K562 (cell line): ENCODE data around the gene APOO. TPM values are rescaled to one million over a fixed set of nuclear protein-coding genes. Genes with fewer than 3 reads are reported as not detected.

ENCODE experiments used
- AFF1 ChIP-seq, 2 experiments: fragments of 450-650 bp; IDR thresholded peaks; 2 replicates each; pipeline ENCODE4 v1.6.1; 2018; ENCODE audit warnings: mild to moderate bottlenecking in 2 of 2, low read depth in 1 of 2; ENCODE audit not compliant: partially characterized antibody in 2 of 2
- CAMTA2 ChIP-seq: fragments of 250-450 bp; sonication (Bioruptor Pico); conservative IDR thresholded peaks from 2 replicates; pipeline ENCODE4 v1.5.1; 2022
- ETV1 ChIP-seq: fragments of 450-650 bp; conservative IDR thresholded peaks from 2 replicates; pipeline ENCODE4 v1.6.1; 2016; ENCODE audit warnings: missing genetic modification characterization, control low read depth, low read depth, missing compliant biosample characterization
- GTF2A2 ChIP-seq: IDR thresholded peaks from 2 replicates; pipeline ENCODE4 v1.6.1; 2016; ENCODE audit warnings: mild to moderate bottlenecking, missing genetic modification characterization, missing compliant biosample characterization
- HMGN3 ChIP-seq: IDR thresholded peaks from 2 replicates; pipeline ENCODE4 v1.6.1; 2011; ENCODE audit warnings: borderline replicate concordance, low read depth, mild to moderate bottlenecking, mixed read lengths, low read length; ENCODE audit not compliant: insufficient read length; ENCODE audit errors: extremely low read depth
- PHB2 ChIP-seq: fragments of 450-650 bp; IDR thresholded peaks from 2 replicates; pipeline ENCODE4 v1.6.1; 2017; ENCODE audit warnings: low read depth
- PURB ChIP-seq: sonication (generic); formaldehyde crosslinking; IDR thresholded peaks from 2 replicates; pipeline ENCODE4 v1.9.0; 2021; ENCODE audit warnings: low read depth, mild to moderate bottlenecking, missing genetic modification reagents
- STAG1 ChIP-seq: sonication (generic); formaldehyde crosslinking; IDR thresholded peaks from 2 replicates; pipeline ENCODE4 v1.5.0; 2020; ENCODE audit warnings: missing genetic modification reagents, borderline replicate concordance
- WHSC1 ChIP-seq: IDR thresholded peaks from one replicate; pipeline ENCODE4 v1.6.1; 2012; ENCODE audit warnings: low read length, control low read depth, inconsistent platforms
- ZNF449 ChIP-seq: fragments of 250-450 bp; sonication (Bioruptor Pico); IDR thresholded peaks from 2 replicates; pipeline ENCODE4 v1.8.0; 2022; ENCODE audit warnings: moderate library complexity, mild to moderate bottlenecking, inconsistent platforms
- ZNF764 ChIP-seq: fragments of 250-450 bp; sonication (Bioruptor Pico); IDR thresholded peaks from 2 replicates; pipeline ENCODE4 v1.4.0; 2020; ENCODE audit warnings: low read depth, mild to moderate bottlenecking, moderate library complexity
- ZNF77 ChIP-seq: fragments of 250-450 bp; sonication (Bioruptor Pico); IDR thresholded peaks from 2 replicates; pipeline ENCODE4 v1.5.0; 2020
- polyA plus RNA-seq, 8 experiments: library from polyadenylated mRNA; depleted of rRNA in 4 of 8; stranded (reverse) in 5 of 8; unstranded in 3 of 8; fragments of >200 nt; fragmentation: Nextera tagmentation in 2 of 8; fragmentation: Illumina TruSeq in 1 of 8; extraction: Ambion mirVana in 2 of 8; extraction: Trizol in 1 of 8; gene quantifications; 2 replicates each; pipeline versions ENCODE4 v1.2.1 to v1.2.3, GENCODE V29; 2011 to 2014; ENCODE audit warnings: inconsistent platforms in 1 of 8, missing spikeins in 1 of 8
- total RNA-seq, 7 experiments: library from RNA; depleted of rRNA in 6 of 7; stranded (reverse); fragments of >200 nt in 6 of 7; fragmentation: Illumina TruSeq in 2 of 7; extraction: Trizol in 2 of 7; gene quantifications; 2 replicates each; pipeline versions ENCODE4 v1.2.1 to v1.2.3, GENCODE V29; 2011 to 2021; ENCODE audit warnings: low replicate concordance in 1 of 7
- TF ChIP-seq, protein P1 (sequence below): fragments of 450-650 bp; IDR thresholded peaks from 2 replicates; pipeline ENCODE4 v1.6.1; 2018; ENCODE audit not compliant: partially characterized antibody
- TF ChIP-seq, protein P2 (sequence below): fragments of 250-450 bp; sonication (Bioruptor Pico); IDR thresholded peaks from 2 replicates; pipeline ENCODE4 v1.5.0; 2021
- TF ChIP-seq, protein P3 (sequence below): fragments of 450-650 bp; conservative IDR thresholded peaks from 2 replicates; pipeline ENCODE4 v1.6.1; 2016; ENCODE audit warnings: missing genetic modification characterization, low read depth, mild to moderate bottlenecking, missing compliant biosample characterization, moderate library complexity

The APOO gene
- total and polyA plus RNA-seq, 9 of the 15 experiments (the other 6 are each of a cell fraction or from before 2014, with no cell fraction given) = 37.3 to 76.4 (median 60.8) TPM

DNA sequence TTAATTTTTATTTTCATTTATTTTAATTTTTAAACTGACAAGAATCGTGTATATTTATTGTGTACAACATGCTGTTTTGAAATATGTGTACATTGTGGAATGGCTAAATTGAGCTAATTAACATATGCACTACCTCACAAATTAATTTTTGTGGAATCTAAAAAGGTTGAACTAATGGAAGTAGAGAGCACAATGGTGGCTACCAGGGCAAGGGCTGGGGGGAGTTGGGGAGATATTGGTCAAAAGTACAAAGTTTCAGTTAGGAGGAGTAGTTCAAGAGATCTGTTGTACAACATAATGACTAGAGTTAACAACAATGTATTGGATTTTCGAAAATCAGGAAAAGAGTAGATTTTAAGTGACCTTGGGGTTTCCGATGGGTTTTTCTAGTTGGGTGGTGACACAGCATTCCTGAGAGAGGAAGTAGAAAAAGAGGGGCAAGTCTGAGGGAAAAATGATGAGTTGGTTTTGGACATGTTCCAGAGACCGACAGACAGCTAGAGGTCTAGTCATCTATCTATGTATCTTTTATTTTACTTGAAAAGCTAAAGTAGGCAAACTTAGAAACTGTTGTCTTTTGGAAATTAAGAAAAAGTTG lies 23.2 kb downstream of the APOO start (continued):
- TF ChIP-seq AFF1 (IDR thresholded peaks at IDR 0.05; ENCODE audit: low read depth in 1 of 2, partially characterized antibody in 2 of 2) (no peak), PHB2 (no peak), HMGN3 (no peak), GTF2A2 (no peak), WHSC1 (no peak), PURB (CRISPR knock-in tag) (no peak), ETV1 (tag) (peak; percentile 46; the same call in 1 of the 2 replicates), ZNF764 (CRISPR knock-in tag) (no peak), ZNF77 (CRISPR knock-in tag) (no peak), ZNF449 (no peak), STAG1 (CRISPR knock-in tag) (no peak), CAMTA2 (CRISPR knock-in tag) (no peak)
- TF ChIP-seq, protein P1, sequence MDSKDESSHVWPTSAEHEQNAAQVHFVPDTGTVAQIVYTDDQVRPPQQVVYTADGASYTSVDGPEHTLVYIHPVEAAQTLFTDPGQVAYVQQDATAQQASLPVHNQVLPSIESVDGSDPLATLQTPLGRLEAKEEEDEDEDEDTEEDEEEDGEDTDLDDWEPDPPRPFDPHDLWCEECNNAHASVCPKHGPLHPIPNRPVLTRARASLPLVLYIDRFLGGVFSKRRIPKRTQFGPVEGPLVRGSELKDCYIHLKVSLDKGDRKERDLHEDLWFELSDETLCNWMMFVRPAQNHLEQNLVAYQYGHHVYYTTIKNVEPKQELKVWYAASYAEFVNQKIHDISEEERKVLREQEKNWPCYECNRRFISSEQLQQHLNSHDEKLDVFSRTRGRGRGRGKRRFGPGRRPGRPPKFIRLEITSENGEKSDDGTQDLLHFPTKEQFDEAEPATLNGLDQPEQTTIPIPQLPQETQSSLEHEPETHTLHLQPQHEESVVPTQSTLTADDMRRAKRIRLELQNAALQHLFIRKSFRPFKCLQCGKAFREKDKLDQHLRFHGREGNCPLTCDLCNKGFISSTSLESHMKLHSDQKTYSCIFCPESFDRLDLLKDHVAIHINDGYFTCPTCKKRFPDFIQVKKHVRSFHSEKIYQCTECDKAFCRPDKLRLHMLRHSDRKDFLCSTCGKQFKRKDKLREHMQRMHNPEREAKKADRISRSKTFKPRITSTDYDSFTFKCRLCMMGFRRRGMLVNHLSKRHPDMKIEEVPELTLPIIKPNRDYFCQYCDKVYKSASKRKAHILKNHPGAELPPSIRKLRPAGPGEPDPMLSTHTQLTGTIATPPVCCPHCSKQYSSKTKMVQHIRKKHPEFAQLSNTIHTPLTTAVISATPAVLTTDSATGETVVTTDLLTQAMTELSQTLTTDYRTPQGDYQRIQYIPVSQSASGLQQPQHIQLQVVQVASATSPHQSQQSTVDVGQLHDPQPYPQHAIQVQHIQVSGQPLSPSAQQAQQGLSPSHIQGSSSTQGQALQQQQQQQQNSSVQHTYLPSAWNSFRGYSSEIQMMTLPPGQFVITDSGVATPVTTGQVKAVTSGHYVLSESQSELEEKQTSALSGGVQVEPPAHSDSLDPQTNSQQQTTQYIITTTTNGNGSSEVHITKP = peak; percentile 33
- TF ChIP-seq, protein P2, sequence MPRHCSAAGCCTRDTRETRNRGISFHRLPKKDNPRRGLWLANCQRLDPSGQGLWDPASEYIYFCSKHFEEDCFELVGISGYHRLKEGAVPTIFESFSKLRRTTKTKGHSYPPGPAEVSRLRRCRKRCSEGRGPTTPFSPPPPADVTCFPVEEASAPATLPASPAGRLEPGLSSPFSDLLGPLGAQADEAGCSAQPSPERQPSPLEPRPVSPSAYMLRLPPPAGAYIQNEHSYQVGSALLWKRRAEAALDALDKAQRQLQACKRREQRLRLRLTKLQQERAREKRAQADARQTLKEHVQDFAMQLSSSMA (CRISPR knock-in tag) = no peak
- TF ChIP-seq, protein P3, sequence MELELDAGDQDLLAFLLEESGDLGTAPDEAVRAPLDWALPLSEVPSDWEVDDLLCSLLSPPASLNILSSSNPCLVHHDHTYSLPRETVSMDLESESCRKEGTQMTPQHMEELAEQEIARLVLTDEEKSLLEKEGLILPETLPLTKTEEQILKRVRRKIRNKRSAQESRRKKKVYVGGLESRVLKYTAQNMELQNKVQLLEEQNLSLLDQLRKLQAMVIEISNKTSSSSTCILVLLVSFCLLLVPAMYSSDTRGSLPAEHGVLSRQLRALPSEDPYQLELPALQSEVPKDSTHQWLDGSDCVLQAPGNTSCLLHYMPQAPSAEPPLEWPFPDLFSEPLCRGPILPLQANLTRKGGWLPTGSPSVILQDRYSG (tag) = no peak
